ENCODE data around the gene SPATC1L.
"Not testable (repeated sequence)": the region's sequence is repeated elsewhere in the genome, so short reads cannot be mapped to it uniquely, and the experiment has no call there.

Gene SPATC1L

DNA sequence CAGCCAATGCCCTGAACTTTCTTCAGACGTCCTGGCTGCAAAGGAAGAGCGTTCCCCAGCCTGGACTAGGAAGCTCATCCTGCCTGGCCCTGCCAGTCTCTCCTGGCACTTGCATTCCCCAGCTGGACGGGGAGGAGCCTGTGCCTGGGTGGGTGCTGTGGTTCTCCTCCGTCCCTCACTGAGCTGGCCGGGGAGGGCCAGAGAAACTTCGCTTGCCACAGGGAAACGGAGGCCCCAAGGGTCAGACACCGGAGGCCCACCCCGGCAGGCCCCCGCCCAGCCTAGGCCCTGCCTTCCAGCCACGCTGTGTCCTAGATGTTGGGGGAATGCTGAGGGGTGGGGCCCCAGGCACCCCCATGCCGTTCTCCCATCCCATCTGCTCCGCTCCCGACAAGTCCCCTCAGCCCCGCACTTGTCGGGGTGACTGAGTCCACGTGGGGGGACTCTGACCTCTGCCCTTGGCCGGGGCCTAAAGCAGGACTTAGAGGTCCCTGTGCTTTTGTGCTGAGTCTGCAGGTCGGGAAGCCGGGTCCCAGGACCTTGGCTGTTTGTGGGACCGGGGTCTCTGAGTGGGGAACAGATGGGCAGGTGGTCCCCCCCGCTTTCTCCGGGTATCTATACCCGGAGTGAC, 33.7 kb downstream of the SPATC1L start:
- DNase-seq (ENCODE audit: low read depth): no peak

DNA sequence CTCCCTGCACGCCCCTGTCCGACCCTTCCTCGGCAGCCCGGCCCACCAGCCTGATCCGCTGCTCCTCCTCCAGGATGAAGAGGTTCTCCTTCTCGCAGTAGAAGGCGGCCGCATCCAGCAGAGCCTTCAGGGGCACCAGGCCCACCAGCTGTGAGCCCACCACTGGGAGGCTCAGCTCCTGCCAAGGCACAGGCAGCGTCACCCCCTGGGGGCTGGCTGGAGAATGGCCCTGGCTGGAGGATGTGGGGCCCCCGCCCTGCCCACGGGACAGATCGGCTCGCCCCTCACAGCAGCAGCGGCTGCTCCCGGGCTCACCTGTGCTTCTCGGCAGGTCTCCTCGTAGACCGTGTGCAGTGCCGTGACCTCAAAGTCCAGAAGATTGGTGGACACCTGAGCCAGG, 34.2 kb downstream of the SPATC1L start:
- no peak for DNase-seq (ENCODE audit: low read depth)

DNA sequence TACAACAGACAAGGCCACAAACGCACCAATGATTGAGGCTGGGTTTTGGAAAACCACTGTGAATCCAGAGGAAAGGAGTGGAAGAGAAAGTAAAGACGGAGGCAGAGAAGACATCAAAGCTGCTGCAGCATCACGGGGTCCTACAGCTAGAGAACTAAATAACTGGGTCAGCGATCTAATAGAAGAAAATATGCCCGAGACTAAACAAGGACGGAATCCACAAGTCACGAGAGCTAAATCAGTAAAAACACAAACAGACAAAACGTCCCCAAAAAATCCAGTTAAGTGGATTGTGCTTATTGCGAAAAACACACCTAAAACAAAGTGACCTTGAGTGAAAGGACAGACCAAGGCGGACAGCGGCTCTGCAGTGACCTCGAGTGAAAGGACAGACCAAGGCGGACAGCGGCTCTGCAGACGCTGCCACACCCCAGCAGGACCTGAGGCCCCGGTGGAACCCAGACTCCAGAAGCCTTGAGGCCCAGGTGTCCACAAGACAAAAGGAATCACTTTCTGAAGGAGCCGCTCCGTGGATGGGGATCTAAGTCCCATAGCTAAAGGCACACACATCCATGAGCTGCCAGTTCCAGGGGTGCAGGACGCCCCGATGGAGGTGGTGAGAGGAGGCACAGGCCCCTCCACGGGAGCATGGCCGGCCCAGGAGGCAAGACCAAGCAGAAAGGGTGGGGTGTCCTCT, 34.9 kb downstream of the SPATC1L start:
- DNase-seq (ENCODE audit: low read depth): no peak

DNA sequence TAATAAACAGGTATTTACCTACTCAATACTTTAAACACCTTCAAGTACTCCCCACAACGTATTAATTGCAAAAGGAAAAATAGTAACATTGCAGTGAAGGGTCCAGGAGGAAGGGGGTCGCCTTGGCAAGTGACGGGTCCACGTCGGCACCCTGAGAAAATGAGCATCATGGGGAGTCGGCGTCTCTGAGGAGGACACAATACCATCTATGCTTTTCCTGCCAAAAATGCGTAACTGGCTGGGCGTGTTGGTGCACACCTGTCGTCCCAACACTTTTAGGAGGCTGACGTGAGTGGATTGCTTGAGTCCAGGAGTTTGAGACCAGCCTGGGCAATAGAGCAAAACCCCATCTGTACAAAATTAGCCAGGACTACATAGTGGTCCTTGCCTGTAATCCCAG, 36.2 kb downstream of the SPATC1L start:
- DNase-seq (ENCODE audit: low read depth): no peak

DNA sequence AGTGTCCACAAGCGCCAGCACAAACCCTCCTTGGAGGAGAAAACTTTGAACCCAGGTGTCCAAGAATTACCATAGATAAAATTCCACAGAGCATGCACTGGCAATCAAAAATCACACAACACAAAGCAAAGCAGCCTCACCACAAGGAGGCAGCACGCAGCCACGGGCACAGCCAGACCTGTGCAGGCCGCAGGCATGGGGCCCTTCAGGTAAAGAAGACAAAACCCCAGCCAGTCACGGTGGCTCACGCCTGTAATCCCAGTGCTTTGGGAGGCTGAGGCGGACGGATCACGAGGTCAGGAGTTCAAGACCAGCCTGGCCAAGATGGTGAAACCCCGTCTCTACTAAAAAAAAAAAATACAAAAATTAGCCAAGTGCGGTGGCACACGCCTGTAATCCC, 36.8 kb downstream of the SPATC1L start:
- DNase-seq (ENCODE audit: low read depth): not testable (repeated sequence)

DNA sequence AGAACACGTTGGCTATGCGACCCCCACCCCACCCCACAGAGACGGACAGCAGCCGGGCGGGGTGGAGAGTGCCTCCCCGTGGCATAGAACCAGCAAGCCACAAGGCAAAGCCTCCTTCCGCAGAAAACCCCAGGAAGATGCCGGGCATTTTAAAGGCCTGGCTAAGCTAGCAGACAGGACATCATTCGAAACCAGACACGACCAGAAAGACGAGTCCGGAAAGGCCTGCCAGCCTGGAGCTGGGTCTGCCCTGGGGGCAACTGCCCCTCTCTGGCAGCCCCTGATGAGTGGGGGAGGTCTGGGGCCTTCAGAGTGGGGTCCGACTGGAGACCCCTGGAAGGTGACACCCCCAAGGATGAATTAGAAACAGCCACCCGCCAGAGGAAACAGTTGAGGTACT, 37.4 kb downstream of the SPATC1L start:
- no peak for DNase-seq (ENCODE audit: low read depth)

DNA sequence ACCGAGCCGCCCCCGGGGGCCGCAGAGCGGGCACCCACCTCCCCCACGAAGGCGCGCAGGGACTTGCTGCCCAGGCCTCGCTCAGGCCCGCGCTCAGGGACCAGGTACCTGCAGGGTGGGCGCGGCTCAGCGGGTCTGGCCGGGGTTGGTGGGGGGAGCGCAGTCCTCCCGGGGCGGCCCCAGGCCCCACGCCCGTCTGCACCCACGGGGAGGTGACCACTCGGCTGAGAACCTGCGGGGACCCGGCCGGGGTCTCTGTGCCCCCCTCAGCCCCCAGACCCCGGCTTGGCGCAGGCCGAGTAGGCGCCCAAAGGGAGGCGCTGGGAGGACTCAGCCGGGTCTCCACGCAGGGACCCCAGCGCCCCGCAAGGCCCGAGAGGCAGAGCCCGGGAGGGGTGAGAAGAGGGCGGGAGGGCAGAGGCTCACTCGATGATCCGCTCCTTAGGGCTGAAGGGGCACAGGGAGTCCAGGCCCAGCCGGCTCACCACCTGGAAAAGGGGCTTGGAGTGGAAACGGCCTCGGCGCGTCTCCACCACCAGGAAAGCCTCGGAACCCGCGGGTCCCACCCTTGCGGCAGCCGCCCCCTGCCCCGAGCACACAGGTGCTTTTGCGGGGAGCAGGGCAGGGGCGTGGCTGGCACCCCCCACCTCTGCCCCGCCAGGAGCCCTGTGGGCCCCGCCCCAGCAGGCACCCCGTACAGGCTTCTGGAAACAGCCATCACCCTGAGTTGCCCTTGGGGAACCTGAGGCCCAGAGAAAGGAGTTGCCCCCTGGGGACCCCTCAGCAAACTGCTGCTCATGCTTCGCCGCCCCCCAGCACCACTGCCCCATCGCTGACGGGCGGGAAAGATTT, 38.2 kb downstream of the SPATC1L start:
- DNase-seq (ENCODE audit: low read depth): no peak

DNA sequence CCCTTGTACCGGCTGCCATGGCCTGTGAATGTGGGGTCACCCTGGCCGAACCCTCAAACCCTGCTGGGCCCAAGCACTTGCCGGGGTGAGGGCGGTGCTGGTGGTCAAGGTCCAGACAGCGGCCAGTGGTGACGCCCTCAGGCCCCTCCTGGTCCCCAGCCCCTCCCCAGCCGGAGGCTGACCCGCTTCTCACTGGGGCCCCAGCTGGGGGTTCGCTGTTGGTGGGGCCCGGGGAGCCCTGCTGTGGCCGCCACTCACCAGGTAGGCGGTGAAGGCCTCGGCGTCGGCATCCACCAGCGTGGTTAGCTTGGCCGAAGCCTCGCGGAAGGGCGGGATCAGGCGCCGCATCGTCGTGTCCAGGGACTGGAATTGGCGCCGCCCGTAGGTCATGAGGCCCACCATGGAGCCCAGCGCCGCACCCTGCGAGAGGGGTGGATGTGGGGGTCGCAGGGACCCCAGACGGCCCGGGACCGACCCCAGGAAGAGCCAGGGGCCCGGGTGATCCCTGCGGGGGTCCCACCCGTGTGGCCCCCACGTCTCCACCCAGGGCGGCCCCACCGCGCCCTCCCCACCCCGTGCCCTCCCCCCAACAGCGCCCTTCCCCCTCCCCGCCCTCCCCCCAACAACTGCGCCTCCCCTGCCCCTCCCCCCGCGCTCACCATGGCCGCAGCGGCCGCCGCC, 39.0 kb downstream of the SPATC1L start:
- DNase-seq (ENCODE audit: low read depth): no peak

DNA sequence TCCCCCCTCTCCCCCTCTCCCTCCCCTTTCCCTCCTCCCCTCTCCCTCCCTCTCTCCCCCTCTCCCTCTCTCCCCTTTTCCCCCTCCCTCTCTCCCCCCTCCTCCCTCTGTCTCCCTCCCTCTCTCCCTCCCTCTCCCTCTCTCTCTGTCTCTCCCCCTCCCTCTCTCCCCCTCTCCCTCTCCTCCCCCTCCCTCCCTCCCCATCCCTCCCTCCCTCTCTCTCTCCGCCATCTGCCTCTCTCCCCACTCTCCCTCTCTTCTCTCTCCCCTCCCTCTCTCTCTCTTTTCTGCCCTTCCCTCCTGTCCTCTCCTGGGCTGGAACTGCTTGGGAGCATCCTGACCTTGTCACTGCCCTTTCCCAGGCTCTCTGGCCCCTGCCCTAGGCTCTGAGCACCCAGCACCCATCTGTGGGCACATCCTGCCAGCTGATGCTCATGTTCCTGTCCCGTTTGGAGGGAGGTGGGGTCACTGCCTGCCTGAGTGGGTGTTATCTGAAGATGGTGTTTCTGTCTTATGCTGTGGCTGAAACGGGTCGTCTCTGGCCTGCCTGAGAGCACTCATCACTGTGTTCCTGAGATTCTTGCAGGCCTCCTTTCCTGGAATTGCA, 39.7 kb downstream of the SPATC1L start:
- DNase-seq (ENCODE audit: low read depth): no peak

DNA sequence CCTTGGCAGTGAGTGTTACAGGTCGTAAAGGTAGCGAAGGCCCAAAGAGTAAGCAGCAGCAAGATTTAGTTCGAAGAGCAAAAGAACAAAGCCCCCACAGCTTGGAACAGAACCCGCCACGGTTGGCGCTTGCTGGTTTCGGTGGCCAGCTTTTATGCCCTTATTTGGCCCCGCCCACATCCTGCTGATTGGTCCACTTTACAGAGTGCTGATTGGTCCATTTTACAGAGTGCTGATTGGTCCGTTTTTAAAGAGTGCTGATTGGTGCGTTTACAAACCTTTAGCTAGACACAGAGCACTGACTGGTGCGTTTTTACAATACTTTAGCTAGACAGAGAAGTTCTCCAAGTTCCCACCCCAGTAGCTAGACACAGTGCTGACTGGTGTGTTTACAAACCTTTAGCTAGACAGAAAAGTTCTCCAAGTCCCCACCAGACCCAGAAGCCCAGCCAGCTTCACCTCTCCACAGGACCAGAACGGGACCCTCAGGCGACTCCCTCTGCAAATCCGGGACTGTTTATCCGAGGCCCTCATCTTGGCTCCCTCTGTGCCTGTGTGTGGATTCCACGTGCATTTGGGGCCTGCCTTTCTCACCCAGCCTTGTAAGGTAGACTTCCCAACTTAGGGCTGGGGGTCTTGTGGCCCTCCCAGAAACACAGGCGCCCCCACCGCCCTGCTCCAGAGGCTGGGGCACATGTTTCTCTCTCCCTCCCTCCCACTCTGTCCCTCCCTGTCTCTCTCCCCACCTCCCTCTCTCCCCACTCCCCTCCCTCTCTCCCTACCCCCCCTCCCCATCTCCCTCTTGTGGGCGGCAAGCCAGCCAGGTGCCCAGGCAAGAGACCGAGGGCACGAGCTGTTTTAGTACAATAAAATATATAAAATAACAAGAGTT, 41.4 kb downstream of the SPATC1L start:
- no peak for DNase-seq (ENCODE audit: low read depth)

DNA sequence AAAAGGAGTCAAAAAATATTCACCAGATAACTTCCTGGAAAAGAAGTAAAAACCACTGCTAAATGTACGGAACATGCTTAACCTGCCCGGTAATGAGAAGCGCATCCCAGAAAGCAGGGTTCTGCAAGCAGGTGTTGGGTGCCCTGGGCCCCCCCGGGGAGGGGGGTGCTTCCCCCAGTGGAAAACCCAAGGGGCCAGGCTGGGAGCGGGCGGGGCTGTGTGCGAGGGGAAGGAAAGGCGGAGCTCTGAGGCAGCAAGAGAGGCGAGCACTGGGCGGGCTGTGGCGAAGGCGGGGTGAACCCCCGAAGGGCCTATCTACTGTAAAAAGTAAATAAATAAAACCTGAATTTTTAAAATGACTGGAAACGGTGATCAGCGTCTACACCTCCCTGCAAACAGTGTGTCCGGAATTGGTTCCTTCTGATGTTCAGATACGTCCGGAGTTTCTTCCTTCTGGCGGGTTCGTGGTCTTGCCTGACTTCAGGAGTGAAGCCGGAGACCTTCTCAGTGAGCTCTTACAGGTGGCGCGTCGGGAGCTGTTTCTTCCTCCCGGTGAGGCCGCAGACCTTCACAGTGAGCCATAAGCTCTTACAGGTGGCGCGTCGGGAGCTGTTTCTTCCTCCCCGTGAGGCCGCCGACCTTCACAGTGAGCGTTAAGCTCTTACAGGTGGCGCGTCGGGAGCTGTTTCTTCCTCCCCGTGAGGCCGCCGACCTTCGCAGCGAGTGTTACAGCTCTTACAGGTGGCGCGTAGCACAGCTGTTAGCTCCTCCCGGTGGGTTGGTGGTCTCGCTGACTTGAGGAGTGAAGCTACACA, 42.3 kb downstream of the SPATC1L start:
- DNase-seq (ENCODE audit: low read depth): no peak

DNA sequence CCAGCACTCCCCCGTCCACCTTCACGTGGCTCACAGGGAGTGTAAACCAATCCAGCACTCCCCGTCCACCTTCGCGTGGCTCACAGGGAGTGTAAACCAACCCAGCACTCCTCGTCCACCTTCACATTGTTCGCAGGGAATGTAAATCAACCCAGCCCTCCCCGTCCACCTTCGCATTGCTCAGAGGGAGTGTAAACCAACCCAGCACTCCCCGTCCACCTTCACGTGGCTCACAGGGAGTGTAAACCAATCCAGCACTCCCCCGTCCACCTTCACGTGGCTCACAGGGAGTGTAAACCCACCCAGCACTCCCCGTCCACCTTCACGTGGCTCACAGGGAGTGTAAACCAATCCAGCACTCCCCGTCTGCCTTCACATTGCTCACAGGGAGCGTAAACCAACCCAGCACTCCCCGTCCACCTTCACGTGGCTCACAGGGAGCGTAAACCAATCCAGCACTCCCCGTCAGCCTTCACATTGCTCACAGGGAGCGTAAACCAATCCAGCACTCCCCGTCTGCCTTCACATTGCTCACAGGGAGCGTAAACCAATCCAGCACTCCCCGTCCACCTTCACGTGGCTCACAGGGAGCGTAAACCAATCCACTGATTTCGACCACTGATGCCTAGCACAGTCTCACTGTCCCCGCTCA, 43.8 kb downstream of the SPATC1L start:
- not testable (repeated sequence) for DNase-seq (ENCODE audit: low read depth)

DNA sequence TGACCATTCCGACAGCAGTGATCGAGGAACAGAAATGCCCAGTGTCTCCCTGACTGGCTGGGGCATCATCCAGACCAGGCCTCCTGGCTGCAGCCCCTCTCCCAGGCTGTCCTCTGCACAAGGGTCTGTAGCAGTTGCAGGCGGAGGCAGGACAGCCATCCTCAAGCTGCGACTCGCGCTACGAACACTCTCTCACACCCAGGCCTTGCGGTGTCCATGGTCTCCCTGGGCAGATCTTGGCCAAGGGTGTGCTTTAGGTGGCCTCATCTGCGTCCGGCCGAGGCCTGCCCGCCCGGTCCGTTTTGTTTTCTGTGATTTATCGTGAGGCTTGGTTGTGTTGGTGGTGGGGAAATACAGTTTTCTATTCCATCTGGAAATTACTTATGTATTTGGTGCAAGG, 44.6 kb downstream of the SPATC1L start:
- no peak for DNase-seq (ENCODE audit: low read depth)

DNA sequence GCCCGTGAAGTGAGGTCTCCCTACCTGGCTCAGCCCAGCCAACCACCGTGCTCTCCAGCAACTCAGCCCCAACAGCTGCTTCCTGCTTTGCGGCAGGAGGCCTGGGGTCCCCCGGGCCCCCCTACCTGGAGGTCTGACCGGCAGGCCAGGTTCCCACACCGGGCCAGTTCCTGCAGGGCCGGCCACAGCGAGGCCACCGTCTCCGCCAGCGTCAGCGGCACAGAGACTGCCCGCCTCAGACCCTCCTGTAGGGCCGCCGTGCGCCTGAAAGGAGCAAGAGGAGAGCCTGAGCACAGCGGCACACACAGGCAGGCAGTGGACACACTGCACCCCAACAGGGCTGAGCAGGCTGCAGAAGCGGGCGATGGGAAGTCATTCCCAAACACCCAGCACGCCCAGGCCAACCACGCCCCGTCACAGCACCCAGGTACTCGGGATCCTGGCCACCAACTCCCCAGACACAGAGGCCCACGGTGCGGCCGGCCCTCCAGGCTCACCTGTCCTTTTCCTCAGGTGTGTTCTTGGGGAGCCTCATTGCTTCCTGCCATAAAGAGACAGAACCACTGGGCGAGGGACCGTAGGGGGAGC, 45.8 kb downstream of the SPATC1L start:
- no peak for DNase-seq (ENCODE audit: low read depth)

DNA sequence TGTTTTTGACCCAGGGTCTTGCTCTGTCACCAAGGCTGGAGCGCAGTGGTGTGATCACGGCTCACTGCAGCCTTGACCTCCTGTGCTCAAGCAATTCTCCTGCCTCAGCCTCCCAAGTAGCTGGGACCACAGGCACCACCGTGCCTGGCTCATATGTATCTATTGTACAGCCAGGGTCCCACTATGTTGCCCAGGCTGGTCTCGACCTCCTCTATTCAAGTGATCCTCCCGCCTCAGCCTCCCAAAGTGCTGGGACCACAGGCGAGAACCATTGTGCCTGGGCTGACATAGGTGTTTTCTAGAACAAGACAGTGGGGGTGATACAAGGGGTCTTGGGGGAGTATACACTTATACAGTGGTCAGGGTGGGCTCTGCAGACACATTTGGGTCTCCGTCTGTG, 46.4 kb downstream of the SPATC1L start:
- DNase-seq (ENCODE audit: low read depth): no peak

DNA sequence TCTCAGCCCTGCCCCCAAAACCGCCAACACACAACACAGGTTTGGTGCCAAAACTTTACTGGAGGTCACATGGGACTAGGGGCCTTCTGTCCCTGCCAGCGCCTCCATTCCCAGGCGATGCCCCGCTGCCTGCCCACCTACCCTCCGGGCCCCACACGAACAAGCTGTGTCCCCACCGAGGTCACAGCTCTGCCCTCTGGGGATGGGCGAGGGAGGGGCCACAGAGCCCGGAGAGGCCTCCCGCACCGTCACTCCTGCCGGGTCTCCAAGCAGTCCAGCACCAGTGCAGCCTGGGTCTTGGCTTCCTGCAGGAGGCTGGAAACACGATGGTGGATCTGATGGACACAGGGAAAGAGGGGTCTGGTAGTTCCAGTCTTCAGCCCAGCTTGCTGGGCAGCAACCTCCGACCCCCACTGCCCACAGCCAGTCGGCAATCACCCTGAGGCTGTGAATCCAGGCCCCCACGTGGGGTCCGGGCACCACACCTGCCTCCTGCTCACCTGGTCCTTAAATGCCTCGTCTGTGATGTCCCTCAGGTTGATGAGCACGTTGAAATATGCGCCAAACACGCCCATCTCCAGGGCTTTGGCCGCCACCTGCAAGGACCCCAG, 47.4 kb downstream of the SPATC1L start:
- DNase-seq (ENCODE audit: low read depth): no peak

DNA sequence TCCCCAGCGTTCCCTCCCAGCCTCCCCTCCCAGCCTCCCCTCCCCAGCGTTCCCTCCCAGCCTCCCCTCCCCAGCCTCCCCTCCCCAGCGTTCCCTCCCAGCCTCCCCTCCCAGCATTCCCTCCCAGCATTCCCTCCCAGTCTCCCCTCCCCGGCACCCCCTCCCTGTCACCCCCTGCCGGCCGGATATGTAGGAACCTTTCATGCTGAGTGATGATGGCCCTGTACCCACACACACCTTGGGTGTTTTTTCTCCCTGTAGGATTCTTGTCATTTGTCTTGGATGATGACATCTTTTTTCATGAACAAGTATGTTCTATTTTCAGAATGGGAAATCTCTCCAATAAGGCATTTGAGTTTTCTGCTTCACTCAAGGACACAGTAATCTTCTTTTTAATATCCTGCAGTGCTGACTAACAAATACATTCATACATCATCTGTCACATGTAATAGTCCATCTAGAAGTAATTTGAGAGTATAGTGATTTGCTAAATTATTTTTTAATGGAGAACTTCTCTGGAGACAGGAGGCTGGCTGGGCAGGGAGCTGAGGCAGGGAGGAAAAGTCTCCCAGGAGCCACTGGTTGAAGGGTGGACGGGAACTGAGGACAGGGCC, 48.4 kb downstream of the SPATC1L start:
- no peak for DNase-seq (ENCODE audit: low read depth)
